ENCODE data around the gene TTC29.
"Not testable (repeated sequence)": the region's sequence is repeated elsewhere in the genome, so short reads cannot be mapped to it uniquely, and the experiment has no call there.

Gene TTC29

GRCh38 chr4:146855761-146856160 is 89.9 kb downstream of the TTC29 start:
- DNase-seq (ENCODE audit: low read depth), result no peak

DNA sequence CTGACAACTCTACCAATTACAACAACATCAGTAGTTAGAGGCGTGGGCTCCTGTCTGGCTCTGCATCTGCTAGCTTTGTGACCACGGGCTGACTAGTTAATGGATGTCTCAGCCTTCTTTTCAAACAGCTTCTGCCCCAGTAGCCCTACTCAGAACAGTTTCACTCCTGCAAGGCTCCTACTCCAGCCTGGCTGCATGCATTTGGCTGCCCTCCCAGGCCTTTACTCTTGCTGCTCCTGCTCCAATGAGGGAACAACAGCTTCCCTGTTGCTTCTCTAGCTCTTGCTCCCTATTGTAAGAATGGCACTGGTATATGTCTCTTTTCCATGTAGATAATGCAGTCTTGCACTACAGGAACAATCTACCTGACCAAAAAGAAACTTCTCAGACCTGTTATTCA is 93.3 kb downstream of the TTC29 start:
- no peak for DNase-seq (ENCODE audit: low read depth)

DNA sequence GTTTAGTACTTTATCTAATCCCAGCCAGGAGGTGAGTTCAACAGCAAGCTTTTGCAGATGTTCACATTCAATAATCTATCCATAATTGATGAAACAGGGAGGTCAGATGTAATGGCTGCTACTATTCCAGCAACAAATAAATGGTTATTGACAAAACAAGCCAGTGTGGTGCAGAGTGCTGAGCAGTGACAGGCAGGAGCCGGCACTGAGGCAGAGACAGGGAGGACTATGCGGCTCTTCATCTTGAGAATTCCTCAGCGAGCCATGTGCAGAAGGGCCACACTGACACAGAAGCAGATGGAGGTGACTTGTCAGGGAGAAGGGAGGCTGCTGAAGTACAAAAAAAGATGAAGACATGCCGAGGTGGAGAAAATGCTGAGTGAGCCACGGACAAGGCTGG is 98.3 kb downstream of the TTC29 start:
- no peak for DNase-seq (ENCODE audit: low read depth)

GRCh38 chr4:146846882-146847281 is 98.8 kb downstream of the TTC29 start:
- DNase-seq (ENCODE audit: low read depth), result no peak

DNA sequence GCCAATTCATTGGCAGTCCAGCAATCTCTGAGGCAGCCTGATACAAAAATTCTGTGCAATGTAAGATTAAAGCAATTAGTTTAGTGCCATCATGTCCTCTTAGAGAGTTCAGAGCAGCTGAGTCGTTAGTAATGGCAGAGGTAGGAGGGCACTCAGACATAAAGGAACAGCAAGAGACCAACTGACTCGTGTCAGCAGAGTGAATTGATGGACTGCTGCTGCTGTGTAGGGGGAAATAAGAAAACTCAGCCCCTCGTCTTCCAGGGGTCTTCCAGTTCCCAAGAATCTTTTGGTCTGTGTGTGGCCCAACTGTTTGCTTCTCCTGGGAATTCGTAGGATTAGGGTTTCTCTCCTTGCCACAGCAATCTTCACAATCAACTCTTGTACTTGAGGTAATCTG is 100.9 kb downstream of the TTC29 start:
- no peak for DNase-seq (ENCODE audit: low read depth)

- DNase-seq (ENCODE audit: low read depth), result no peak
Observed at GRCh38 chr4:146842876-146843275, 102.8 kb downstream of the TTC29 start.

DNA sequence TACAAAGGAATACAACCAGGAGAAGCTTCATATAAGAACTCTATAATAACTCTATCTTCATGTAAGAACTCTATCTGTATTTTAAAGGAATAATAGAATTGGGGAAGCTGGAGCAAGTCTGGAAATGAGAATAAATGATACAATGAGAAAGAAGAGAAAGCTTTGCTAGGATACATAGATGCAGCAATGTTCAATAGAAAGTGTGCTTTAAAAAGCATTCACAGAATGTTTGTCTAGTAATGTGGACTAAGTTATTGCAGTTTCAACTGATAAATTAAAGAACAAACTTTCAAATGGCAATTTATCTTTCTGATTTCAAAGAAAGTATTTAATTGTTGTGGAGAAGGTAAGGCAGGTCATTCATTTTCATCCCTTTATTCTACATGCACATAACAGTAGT is 104.9 kb downstream of the TTC29 start:
- no peak for DNase-seq (ENCODE audit: low read depth)

DNA sequence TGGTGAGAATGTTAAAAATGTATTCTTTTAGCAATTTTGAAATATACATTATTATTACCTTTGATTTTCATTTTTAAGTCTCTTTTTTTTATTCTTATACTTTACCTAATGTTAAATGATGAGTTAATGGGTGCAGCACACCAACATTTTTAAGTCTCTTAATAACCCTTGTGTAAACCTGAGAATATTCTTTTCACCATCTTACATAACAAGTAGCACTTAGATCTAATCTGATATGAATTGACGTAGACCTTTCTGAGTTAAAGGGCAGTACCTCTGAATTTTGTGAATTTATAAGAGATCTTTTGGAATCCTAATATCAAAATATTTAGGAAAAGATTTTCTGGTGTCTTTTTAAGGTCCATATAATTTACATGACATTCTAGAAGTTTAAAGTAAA is 110.6 kb downstream of the TTC29 start:
- no peak for DNase-seq (ENCODE audit: low read depth)

DNA sequence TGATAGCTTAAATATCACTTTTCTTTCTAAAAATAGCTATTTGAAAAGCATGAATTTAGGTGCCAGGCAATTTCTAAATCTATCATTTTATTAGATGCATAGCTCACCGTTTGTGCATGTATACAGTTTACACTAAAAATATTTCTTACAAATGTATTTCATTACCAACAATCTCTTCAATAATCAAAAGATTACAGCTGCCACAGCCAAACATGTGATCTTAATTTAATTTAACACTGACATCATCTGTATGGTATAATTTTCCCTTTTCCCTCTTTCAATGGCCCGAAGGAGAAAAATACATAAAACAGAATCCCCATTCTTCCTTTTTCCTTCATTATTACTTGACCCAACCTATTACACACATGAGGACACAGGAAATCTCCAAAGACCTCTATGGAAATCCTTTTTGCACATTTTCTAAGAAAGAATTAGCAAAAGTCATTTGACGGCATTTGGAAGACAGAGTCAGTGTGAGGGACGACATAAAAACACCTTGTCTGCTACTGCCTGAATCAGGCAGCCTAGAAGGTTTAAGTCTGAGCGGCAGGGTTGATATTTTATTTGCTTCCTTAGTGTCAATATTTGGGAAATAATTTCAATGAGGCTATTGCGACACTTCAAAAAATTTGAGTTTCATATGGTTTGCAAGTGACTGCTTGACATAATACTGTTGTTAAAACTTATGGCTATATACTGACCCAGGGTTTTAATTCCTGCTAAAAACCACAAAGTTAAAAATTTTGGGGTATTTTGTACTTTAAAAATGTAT is 111.2 kb downstream of the TTC29 start:
- DNase-seq (ENCODE audit: low read depth), result no peak

DNA sequence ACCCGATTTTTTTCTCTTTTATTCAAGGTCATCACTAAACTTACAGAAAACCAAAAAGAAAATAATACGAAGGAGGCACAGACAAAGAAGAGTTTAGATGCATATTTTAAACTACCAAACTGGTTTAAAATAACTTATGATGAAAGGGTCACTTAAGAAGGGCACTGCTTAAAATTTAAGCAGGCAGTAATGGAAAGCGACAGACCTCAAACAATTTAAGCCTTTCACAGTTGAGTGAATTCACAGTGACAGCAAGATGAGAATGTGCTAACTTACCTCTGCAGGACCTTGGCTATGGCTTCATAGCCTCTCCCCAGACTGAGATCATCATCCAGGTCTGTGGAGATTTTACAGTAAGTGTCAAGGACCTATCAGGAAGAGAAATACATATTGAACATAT is 112.1 kb downstream of the TTC29 start:
- no peak for DNase-seq (ENCODE audit: low read depth)

DNA sequence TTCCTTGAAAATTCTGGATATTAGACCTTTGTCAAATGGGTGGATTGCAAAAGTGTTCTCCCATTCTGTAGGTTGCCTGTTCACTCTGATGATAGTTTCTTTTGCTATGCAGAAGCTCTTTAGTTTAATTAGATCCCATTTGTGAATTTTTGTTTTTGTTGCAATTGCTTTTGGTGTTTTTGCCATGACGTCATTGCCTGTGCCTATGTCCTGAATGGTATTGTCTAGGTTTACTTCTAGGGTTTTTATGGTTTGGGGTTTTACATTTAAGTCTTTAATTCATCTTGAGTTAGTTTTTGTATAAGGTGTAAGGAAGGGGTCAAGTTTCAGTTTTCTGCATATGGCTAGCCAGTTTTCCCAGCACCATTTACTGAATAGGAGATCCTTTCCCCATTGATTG is 122.7 kb downstream of the TTC29 start:
- DNase-seq (ENCODE audit: low read depth), result not testable (repeated sequence)

GRCh38 chr4:146814750-146815149 is 130.9 kb downstream of the TTC29 start:
- DNase-seq (ENCODE audit: low read depth), result no peak

- no peak for DNase-seq (ENCODE audit: low read depth)
Observed at GRCh38 chr4:146795711-146796110, 150.0 kb downstream of the TTC29 start.

- DNase-seq (ENCODE audit: low read depth), result no peak
Observed at GRCh38 chr4:146793727-146794126, 151.9 kb downstream of the TTC29 start.

DNA sequence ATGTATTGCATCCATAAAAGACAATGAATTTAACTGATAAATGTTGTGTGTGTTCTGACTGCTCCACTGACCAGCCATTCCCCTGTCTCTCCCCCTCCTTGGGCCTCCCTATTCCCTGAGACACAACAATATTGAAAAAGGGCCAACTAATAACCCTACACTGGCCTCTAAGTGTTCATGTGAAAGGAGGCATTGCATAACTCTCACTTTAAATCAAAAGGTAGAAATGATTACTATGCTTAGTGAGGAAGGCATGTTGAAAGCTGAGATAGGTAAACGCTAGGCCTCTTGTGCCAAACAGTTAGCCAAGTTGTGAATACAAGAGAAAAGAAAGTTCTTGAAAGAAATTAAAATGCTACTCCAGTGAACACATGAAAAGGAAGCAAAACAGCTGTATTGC is 154.2 kb downstream of the TTC29 start:
- DNase-seq (ENCODE audit: low read depth), result no peak

DNA sequence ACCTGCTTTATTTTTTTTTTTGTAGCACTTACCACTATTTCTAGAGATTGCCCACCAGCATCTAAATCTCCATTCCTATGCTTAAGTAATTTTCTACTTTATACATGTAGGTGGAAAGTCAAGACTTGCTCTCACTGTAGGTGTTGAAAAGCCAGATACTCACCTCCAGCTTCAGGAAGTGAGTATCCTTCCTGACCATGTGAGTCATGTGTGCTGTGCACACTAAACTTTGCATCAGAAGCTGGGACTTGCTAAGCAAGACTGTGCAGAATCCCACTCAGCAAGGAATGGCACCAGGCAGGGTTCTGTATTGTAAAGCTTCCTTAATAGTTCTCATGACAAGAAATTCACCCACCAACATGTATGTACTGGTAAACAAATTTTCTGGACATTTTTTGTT is 155.1 kb downstream of the TTC29 start:
- DNase-seq (ENCODE audit: low read depth), result no peak

DNA sequence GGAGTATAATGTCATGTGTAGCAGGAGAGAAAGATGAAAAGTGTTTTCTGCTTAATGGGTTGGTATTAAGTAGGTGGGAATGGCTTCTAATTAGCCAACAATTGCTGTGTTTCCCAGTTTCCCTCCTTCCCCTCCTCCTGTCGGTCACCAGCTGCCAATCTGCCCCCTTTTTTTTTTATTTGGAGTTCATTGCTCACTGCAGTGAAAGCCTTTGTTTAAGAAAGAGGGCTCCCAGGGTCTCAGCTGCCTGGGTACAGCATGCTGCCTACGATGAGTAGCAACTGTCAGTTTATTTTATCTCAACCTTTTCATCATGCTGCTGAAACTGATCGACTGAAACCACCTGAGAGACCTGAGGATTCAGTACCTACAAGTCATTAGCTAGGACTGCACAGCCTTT is 157.9 kb downstream of the TTC29 start:
- no peak for DNase-seq (ENCODE audit: low read depth)

DNA sequence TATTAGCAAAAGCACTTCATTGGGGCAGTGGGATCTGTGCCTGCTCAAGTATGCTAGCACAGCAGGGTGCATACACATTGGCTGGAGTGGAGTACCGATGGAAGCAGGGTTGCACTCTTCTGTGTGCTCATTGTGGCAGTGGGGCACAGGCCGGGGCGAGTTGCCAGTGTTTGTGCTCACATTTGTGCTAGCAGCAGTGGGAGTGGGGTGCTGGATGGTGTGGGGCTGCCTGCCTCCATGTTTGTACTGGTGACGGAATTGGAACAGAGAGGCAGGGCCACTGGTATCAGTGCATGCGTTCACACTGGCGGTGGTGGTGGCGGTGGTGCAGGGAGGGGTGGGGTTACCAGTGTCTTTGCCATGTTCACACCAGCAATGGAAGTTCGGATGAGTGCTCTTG is 169.0 kb downstream of the TTC29 start:
- no peak for DNase-seq (ENCODE audit: low read depth)

- no peak for DNase-seq (ENCODE audit: low read depth)
Observed at GRCh38 chr4:146763560-146763959, 182.1 kb downstream of the TTC29 start.

- no peak for DNase-seq (ENCODE audit: low read depth)
Observed at GRCh38 chr4:146762016-146762415, 183.6 kb downstream of the TTC29 start.

DNA sequence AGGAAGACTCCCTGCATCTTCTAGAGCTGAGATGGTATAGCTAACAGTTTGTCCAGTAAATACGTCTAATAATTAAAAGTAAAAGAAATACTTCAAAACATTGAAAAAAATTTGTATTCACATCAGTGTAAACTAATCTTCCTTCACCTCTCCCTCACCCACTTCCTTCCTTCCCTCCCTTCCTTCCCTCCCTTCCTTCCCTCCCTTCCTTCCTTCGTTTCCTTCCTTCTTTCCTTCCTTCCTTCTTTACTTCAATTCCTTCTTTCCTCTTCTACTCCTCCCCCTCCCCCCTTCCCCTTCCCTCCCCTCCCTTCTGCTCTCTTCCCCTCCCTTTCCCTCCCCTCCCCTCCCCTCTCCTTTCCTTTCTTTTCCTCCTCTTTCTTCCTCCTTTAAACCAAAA is 203.2 kb downstream of the TTC29 start:
- no peak for DNase-seq (ENCODE audit: low read depth)

- DNase-seq (ENCODE audit: low read depth), result no peak
Observed at GRCh38 chr4:146739182-146739581, 206.5 kb downstream of the TTC29 start.

DNA sequence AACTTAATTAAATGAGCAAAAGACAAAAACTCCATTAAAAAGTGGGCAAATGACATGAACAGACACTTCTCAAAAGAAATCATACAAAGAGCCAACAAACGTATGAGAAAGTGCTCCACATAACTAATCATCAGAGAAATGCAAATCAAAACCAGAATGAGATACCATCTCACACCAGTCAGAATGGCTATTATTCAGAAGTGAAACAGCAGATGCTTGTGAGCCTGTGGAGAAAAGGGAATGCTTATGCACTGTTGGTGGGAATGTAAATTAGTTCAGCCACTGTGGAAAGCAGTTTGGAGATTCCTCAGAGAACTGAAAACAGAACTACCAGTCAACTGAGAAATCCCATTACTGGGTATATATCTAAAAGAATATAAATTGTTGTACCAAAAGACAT is 222.1 kb downstream of the TTC29 start:
- not testable (repeated sequence) for DNase-seq (ENCODE audit: low read depth)

GRCh38 chr4:146709956-146710355 is 235.7 kb downstream of the TTC29 start:
- no peak for DNase-seq (ENCODE audit: low read depth)

GRCh38 chr4:146699910-146700309 is 245.8 kb downstream of the TTC29 start:
- no peak for DNase-seq (ENCODE audit: low read depth)
